ENCODE data around the gene BET1L.

Gene BET1L

GRCh38 chr11:206526-207207 is 532 bp downstream of the BET1L start:
- H3K27ac ChIP-seq (replicated peaks) = peak overlapping the region; percentile 99
- H3K27me3 ChIP-seq (ENCODE audit: insufficient read depth, poor library complexity, severe bottlenecking) = no peaks in the 10 kb centered on the region

GRCh38 chr11:206002-206384 is 1.2 kb downstream of the BET1L start:
- no peak for DNase-seq (ENCODE audit: low read depth in 1 of 2, low spot score in 1 of 2)
- Histone ChIP-seq H3K27ac (replicated peaks) (peak overlapping the region; percentile 99), H3K27me3 (ENCODE audit: insufficient read depth, poor library complexity, severe bottlenecking) (no peaks in the 10 kb centered on the region), H3K4me3 (replicated peaks; ENCODE audit: insufficient read depth, low read length) (peak overlapping the region; percentile 88)
- TF ChIP-seq SPI1 (IDR thresholded peaks at IDR 0.05; ENCODE audit: borderline replicate concordance, low read depth) (no peak), REST (IDR thresholded peaks at IDR 0.05; ENCODE audit: insufficient replicate concordance, low read depth) (no peak), POLR2AphosphoS5 (IDR thresholded peaks at IDR 0.05; ENCODE audit: low read depth) (no peak), CTCF (IDR thresholded peaks at IDR 0.05; ENCODE audit: insufficient read depth, low read length) (no peak), GABPA (IDR thresholded peaks at IDR 0.05; ENCODE audit: low read depth) (no peak)

More at GRCh38 chr11:206526-207207, 532 bp downstream of the BET1L start:
- TF ChIP-seq POLR2AphosphoS5 (IDR thresholded peaks at IDR 0.05; ENCODE audit: low read depth) (no peak), GABPA (IDR thresholded peaks at IDR 0.05; ENCODE audit: low read depth) (no peak), REST (IDR thresholded peaks at IDR 0.05; ENCODE audit: insufficient replicate concordance, low read depth) (no peak), CTCF (IDR thresholded peaks at IDR 0.05; ENCODE audit: insufficient read depth, low read length) (no peak)
- peak in 1 of 2 experiments; percentile 63 for DNase-seq (ENCODE audit: low read depth in 1 of 2, low spot score in 1 of 2)
- H3K4me3 ChIP-seq (replicated peaks; ENCODE audit: insufficient read depth, low read length) = peak overlapping the region; percentile 88

- Histone ChIP-seq H3K4me3 (replicated peaks; ENCODE audit: insufficient read depth, low read length) (no peak overlapping the region), H3K27ac (replicated peaks) (no peak overlapping the region), H3K27me3 (ENCODE audit: insufficient read depth, poor library complexity, severe bottlenecking) (no peaks in the 10 kb centered on the region)
- DNase-seq (ENCODE audit: low read depth in 1 of 2, low spot score in 1 of 2) = no peak
- TF ChIP-seq POLR2AphosphoS5 (IDR thresholded peaks at IDR 0.05; ENCODE audit: low read depth) (no peak), SPI1 (IDR thresholded peaks at IDR 0.05; ENCODE audit: borderline replicate concordance, low read depth) (no peak), REST (IDR thresholded peaks at IDR 0.05; ENCODE audit: insufficient replicate concordance, low read depth) (no peak), CTCF (IDR thresholded peaks at IDR 0.05; ENCODE audit: insufficient read depth, low read length) (no peak), GABPA (IDR thresholded peaks at IDR 0.05; ENCODE audit: low read depth) (no peak)
These were observed 1.8 kb downstream of the BET1L start for GRCh38 chr11:205221-206001.
